Prostate gland (tissue), 2 donors: ENCODE measurements around the gene SAMD3.

Experiments used
- POLR2A ChIP-seq: fragments of 450-650 bp; IDR thresholded peaks from one replicate; pipeline ENCODE4 v1.6.1; 2016; ENCODE audit warnings: antibody characterized with exemption, mild to moderate bottlenecking
- POLR2AphosphoS5 ChIP-seq: sonication (generic); formaldehyde crosslinking; IDR thresholded peaks from one replicate; pipeline ENCODE4 v1.6.1; 2017; ENCODE audit warnings: antibody characterized with exemption
- TF ChIP-seq, protein P1 (sequence below), 4 experiments: fragments of 200-600 bp in 2 of 4; fragments of 450-650 bp in 2 of 4; sonication (generic) in 2 of 4; IDR thresholded peaks; 1 replicate in 3 of 4; 2 replicates in 1 of 4; pipeline ENCODE4 v1.5.1; 2016 to 2019; ENCODE audit warnings: antibody characterized with exemption in 4 of 4, mild to moderate bottlenecking in 2 of 4, moderate library complexity in 2 of 4

DNA sequence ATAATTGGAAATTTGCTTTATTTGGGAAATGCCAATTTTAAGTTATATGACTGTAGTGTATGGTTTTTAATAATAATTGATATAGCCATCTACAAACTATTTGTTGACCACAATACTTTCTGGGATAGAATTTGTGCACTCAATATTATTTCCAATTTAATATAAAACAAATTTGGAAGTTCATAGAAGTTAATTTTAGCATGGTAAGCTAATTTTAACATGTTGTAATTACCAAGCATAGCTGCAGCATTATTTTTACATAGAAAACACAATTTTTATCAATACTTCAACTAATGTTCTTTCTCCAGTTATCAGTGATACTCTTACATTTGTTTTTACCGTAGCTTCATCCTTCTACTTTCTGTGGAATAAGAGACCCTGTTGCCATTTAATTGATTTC lies 103.5 kb downstream of the SAMD3 start:
- TF ChIP-seq, protein P1, sequence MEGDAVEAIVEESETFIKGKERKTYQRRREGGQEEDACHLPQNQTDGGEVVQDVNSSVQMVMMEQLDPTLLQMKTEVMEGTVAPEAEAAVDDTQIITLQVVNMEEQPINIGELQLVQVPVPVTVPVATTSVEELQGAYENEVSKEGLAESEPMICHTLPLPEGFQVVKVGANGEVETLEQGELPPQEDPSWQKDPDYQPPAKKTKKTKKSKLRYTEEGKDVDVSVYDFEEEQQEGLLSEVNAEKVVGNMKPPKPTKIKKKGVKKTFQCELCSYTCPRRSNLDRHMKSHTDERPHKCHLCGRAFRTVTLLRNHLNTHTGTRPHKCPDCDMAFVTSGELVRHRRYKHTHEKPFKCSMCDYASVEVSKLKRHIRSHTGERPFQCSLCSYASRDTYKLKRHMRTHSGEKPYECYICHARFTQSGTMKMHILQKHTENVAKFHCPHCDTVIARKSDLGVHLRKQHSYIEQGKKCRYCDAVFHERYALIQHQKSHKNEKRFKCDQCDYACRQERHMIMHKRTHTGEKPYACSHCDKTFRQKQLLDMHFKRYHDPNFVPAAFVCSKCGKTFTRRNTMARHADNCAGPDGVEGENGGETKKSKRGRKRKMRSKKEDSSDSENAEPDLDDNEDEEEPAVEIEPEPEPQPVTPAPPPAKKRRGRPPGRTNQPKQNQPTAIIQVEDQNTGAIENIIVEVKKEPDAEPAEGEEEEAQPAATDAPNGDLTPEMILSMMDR (IDR thresholded peaks at IDR 0.05): no peak
- TF ChIP-seq POLR2A (no peak), POLR2AphosphoS5 (no peak)
